Raji (cell line): ENCODE data around the gene CRHR2.

Experiments used
- POLR2A ChIP-seq: IDR thresholded peaks from 2 replicates; pipeline ENCODE4 v1.6.1; 2011; ENCODE audit warnings: low read depth, low read length, control low read depth; ENCODE audit not compliant: insufficient read depth

The CRHR2 gene

GRCh38 chr7:30710669-30711068 lies 28.4 kb upstream of the CRHR2 start:
- no peak for TF ChIP-seq POLR2A

- no peak for TF ChIP-seq POLR2A
Measured at GRCh38 chr7:30709549-30709948, 27.3 kb upstream of the CRHR2 start.

GRCh38 chr7:30708983-30709382 lies 26.7 kb upstream of the CRHR2 start:
- TF ChIP-seq POLR2A, result no peak

GRCh38 chr7:30708412-30708811 lies 26.2 kb upstream of the CRHR2 start:
- no peak for TF ChIP-seq POLR2A

- no peak for TF ChIP-seq POLR2A
Measured at GRCh38 chr7:30707391-30708357, 25.4 kb upstream of the CRHR2 start.

GRCh38 chr7:30706908-30707307 lies 24.7 kb upstream of the CRHR2 start:
- TF ChIP-seq POLR2A, result no peak

GRCh38 chr7:30706316-30706715 lies 24.1 kb upstream of the CRHR2 start:
- no peak for TF ChIP-seq POLR2A

- TF ChIP-seq POLR2A, result no peak
Measured at GRCh38 chr7:30705596-30705995, 23.3 kb upstream of the CRHR2 start.

- TF ChIP-seq POLR2A, result no peak
Measured at GRCh38 chr7:30705008-30705407, 22.8 kb upstream of the CRHR2 start.

GRCh38 chr7:30703756-30704155 lies 21.5 kb upstream of the CRHR2 start:
- no peak for TF ChIP-seq POLR2A

- TF ChIP-seq POLR2A, result no peak
Measured at GRCh38 chr7:30702200-30702599, 19.9 kb upstream of the CRHR2 start.

- no peak for TF ChIP-seq POLR2A
Measured at GRCh38 chr7:30700941-30701340, 18.7 kb upstream of the CRHR2 start.

- TF ChIP-seq POLR2A, result no peak
Measured at GRCh38 chr7:30699706-30700495, 17.6 kb upstream of the CRHR2 start.

GRCh38 chr7:30698481-30698880 lies 16.2 kb upstream of the CRHR2 start:
- no peak for TF ChIP-seq POLR2A

GRCh38 chr7:30697719-30698460 lies 15.6 kb upstream of the CRHR2 start:
- no peak for TF ChIP-seq POLR2A
